OCI-M2 (cell line): ENCODE results near the gene LBR.
"Not testable (repeated sequence)": the region's sequence is repeated elsewhere in the genome, so short reads cannot be mapped to it uniquely, and the experiment has no call there.

Experiments
- DNase-seq: peaks from one replicate; lab custom pipeline; 2025; ENCODE audit not compliant: unreplicated experiment; lab: John Stamatoyannopoulos, UW

The LBR gene

DNA sequence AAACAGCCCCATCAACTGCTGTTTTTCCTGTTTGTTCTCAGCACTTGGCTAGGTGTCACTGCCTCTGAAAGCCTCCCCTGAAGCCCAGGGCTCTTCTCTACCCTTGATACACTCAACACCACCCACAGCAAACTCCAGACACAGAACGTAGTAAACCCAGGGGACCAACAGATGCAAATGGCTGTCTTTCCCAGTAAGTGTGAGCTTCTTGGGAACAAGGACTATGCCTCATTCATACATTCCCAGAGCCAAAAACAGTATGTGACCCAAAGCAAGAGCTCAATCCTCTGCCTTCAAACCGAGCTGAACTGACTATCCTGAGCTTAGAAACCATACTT lies 4.4 kb downstream of the LBR start:
- no peak for DNase-seq

GRCh38 chr1:225422795-225423517 lies 4.9 kb downstream of the LBR start:
- no peak for DNase-seq

DNA sequence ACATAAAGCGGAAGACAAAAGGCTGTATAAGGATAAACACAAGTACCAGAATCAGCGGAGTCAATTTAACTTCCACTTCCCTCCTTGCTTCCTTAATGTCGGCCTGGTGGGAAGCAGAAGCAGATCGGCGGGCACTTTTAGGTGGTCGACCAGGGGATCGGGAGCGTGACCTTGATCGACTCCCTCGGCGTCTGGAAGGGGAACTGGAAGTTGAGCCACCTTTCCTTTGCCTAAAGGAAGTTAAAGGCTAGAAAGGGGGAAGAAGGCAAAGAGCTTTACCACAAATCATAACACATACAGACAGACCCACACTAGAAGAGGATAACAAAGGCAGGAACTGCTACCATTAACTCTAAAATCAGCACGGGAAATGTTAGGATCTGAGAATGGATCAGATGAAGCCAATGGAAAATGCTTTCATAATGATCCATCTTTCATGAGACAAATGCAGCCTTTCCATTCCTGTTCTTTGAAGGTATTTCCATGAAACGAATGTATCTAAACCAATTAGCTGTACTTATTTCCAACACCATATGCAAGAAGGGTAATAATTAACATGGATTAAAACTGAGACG lies 5.7 kb downstream of the LBR start:
- no peak for DNase-seq

GRCh38 chr1:225418598-225418997 lies 9.2 kb downstream of the LBR start:
- DNase-seq: no peak

DNA sequence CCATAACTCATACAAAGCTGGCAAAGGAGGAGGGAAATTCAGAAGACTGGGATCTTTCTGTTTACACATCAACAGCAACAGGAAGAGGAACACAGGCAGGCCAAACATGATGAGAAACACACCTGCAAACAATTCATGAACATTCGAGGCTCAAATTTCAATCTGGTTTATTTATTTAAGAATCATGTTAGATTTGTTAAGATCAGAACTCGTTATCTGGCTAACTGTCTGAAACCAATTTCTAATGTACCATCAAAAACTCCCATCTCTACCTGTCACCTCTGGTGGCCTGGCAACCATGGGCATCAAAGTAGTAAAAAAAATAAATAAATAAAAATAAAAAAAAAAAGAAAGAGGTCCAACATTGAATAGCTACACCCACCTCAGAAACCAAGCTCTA lies 9.8 kb downstream of the LBR start:
- DNase-seq: no peak

GRCh38 chr1:225415967-225416745 lies 11.7 kb downstream of the LBR start:
- DNase-seq: no peak

- no peak for DNase-seq
These were observed 12.5 kb downstream of the LBR start for GRCh38 chr1:225415307-225415706.

DNA sequence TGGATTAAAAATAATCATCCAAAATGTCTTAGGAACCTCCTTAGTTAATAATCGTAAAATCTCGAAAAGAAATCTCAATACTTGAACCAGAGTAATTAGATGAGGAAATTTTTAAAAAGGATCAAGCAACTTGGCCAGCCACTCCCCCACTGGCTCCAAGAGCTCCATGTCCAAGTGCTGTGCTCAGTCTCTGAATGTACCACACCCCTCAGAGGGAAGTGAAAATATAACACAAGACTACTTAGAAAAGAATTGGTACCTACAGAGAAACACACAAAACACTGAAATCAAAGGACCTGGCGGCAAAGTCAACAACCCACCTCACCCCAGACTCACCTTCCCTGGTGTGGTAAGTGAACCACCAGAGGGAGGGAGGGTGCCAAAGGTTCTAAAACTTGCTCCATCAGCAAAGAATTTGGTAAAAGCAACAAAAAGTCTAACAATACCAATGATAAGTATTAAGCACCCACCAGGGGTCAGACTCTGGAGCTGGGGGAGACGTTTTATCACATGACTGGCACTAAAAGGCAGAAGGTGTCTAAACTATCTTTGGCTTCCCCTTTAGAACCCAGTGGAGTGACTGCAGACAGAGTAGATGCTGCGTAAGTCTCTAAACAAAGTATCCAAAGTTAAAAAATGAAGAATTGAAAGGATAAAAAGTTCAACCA lies 14.0 kb downstream of the LBR start:
- no peak for DNase-seq

GRCh38 chr1:225412803-225413351 lies 15.0 kb downstream of the LBR start:
- no peak for DNase-seq

- no peak for DNase-seq
These were observed 15.5 kb downstream of the LBR start for GRCh38 chr1:225412321-225412720.

DNA sequence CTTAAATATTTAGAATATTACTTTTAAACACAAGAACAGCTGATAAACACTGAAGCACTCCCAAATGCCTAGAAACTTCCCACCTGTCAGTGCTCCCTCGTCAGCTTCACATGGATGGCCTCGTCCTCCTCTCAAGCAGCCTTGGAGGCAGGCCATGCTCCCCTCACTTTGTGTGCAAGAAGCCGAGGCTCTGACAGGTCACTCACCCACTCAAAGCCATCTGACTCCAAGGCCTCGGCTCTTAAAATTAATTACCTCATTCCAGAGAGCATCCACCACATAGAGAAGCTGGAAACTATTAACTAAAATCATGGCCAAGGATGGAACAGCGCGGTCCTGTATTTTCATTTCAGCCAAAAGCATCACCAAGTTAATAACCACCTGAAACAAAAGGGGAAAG lies 17.8 kb downstream of the LBR start:
- no peak for DNase-seq

DNA sequence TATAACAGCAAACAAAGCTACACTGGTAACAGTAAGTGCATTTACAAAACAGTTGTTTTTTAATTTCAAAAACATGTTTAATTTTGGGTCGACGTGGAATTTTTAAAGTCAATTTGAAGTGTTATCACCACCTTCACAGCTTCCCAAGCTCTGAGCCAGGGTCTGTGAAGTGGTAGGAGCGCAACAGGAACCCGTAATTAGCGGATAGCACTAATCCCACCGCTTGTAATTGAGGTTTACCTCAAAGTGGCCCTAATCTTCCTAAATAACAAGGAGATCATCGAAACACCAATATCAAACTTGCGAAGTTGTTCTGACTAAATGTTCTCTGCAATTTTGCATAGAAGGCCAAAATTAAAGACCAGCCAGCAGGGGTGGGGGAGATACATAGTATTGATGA lies 18.8 kb downstream of the LBR start:
- no peak for DNase-seq

DNA sequence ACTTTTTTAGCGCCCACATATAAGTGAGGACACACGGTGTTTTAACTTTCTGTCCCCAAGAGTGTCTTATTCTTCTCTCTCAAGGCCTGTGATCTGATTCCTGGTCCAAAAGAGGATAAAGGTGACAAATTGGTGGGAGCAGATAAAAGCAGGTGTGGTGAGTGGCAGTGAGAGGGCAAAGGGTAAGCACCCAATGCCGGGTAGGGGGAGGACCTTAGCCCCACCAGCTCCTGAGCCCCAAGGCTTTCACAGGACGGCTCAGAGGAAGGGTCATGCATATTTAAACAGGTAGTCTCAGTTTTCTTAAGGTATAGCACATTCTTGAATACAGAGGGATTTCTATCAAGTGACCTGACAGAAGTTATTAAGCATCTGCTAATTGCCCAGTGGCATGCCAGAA lies 19.6 kb downstream of the LBR start:
- no peak for DNase-seq

DNA sequence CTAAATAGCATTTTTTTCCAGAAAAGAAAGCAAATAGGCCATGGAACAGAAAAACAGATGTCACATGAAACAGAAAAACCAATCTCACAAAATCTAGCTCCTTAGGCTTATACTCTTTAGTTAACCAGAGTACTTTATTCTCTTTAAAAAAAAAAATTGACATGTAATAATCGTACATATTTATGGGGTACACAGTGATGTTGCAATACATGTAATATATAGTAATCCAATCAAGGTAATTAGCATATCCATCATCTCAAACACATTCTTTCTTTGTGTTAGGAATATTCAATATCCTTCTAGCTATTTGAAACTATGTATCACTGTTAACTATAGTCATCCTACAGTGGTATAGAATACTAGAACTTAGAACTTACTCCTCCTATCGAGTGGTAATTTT lies 20.1 kb downstream of the LBR start:
- no peak for DNase-seq

DNA sequence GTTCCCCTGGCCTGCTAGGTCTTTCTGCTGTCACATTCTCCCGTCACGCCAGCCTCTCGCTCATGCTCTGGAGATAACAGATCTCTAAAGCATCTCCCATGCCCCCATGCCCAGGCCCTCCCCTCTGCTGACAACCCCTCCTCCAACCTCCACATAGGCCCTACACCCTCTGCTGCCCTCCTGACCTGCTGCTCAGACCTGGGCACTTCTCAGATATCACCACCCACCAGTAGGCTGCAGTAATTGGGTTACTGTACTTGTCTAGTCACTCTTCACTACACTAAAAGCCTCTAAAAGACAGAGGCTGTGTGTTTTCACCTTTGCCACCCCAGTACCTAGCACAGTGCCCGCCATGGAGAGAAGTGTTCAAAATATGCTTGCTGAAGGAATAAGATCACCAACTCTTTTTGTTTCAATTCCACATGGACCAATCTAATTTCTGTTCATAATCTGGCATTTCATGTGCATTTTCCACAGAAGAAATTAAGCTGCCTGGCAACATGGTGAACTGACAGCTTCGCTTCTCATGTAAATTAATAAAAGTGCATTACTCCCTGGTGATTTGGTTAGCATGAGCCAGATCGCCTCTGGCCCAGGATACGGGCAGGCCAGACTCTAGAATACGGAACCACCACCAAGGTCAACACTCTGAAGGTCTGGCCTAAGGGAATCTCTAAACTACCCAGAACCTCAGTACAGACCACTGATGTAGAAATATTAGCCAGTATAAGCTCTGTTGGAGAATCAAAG lies 20.7 kb downstream of the LBR start:
- DNase-seq: no peak

- no peak for DNase-seq
These were observed 26.9 kb downstream of the LBR start for GRCh38 chr1:225400968-225401367.

GRCh38 chr1:225396357-225396756 lies 31.5 kb downstream of the LBR start:
- DNase-seq: no peak

- no peak for DNase-seq
These were observed 38.0 kb downstream of the LBR start for GRCh38 chr1:225389843-225390242.

DNA sequence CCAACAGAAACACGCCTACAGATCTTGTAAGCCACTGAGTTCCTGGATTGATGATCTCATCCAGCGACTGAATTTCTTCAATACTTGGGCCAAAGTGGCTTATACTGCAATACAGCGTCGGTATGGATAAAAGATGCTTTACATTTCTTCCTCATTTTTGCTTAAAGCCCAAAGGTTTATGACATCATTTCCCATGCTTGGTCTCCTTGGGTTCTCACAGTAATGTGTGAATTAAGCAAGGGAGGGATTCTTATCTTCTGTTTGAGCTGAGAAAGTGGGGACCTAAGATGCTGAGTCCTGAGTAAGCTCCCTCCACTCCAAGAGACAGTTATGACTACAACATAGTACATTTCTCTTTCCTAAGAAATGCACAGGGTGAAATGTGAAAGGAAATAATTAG lies 39.5 kb downstream of the LBR start:
- DNase-seq: no peak

DNA sequence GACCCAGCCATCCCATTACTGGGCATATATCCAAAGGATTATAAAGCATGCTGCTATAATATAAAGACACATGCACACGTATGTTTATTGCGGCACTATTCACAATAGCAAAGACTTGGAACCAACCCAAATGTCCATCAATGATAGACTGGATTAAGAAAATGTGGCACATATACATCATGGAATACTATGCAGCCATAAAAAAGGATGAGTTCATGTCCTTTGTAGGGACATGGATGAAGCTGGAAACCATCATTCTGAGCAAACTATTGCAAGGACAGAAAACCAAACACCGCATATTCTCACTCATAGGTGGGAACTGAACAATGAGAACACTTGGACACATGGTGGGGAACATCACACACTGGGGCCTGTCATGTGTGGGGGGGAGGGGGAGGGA lies 41.0 kb downstream of the LBR start:
- not testable (repeated sequence) for DNase-seq

DNA sequence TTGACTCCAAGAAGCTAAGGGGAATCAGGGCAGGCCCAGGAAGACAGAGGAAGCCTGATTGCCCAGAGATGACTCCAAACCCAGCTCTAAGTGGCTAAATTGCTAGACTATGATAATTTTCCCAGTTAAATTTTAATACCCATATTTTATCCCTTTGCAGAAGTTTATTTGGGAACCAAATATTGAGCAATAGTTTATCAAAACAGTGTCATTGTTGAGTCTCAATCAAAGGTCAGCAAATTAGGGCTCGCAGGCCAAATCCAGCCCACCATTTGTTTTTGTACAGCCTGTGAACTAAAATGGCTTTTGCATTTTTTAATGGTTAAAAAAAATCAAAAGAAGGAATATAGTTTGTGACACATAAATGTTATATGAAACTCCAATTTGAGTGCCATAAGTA lies 47.1 kb downstream of the LBR start:
- DNase-seq: no peak
